Natural killer cell (primary cell): ENCODE results near the gene GRM1. TPM values are rescaled to one million over a fixed set of nuclear protein-coding genes. Genes with fewer than 3 reads are reported as not detected.

Experiments
- ATAC-seq, 3 donors: fragments of 150-1000 bp in 2 of 3; fragments of 200-7000 bp in 1 of 3; cut with Tn5 transposase; 1 replicate in 1 of 3; 2 replicates in 2 of 3; pipeline ENCODE4 v1.10.0; 2021; ENCODE audit warnings: mild to moderate bottlenecking in 2 of 3, moderate library complexity in 2 of 3
- DNase-seq, 2 donors: peaks; one replicate each; pipeline versions ENCODE4 v3.0.0 to v3.0.0-alpha.2; 2013 to 2021; ENCODE audit warnings: mixed read lengths in 1 of 2
- H3K27ac ChIP-seq: one replicate; pipeline ENCODE4 v1.5.1; 2013; ENCODE audit warnings: mild to moderate bottlenecking, low read length
- H3K27me3 ChIP-seq: one replicate; pipeline ENCODE4 v1.6.1; 2013; ENCODE audit warnings: low read length; ENCODE audit not compliant: control insufficient read depth, insufficient read depth
- H3K36me3 ChIP-seq: one replicate; pipeline ENCODE4 v1.6.1; 2013; ENCODE audit warnings: low read length; ENCODE audit not compliant: control insufficient read depth, insufficient read depth
- H3K4me1 ChIP-seq: one replicate; pipeline ENCODE4 v1.6.1; 2013; ENCODE audit warnings: low read length; ENCODE audit not compliant: control insufficient read depth, insufficient read depth
- H3K4me3 ChIP-seq: one replicate; pipeline ENCODE4 v1.5.1; 2013; ENCODE audit warnings: low read length
- H3K9me3 ChIP-seq: one replicate; pipeline ENCODE4 v1.6.1; 2013; ENCODE audit warnings: low read length; ENCODE audit not compliant: control insufficient read depth, insufficient read depth
- H3K27ac Mint-ChIP-seq, 2 donors: one replicate each; pipeline ENCODE4 v1.8.0; 2022; ENCODE audit warnings: mild to moderate bottlenecking in 2 of 2, mixed read lengths in 2 of 2, moderate library complexity in 1 of 2
- H3K27me3 Mint-ChIP-seq, 2 donors: one replicate each; pipeline ENCODE4 v1.8.0; 2022; ENCODE audit warnings: low read depth in 2 of 2, mixed read lengths in 2 of 2
- H3K36me3 Mint-ChIP-seq: one replicate; pipeline ENCODE4 v1.8.0; 2022; ENCODE audit warnings: mixed read lengths
- H3K4me1 Mint-ChIP-seq, 2 donors: one replicate each; pipeline ENCODE4 v1.8.0; 2022; ENCODE audit warnings: mixed read lengths in 2 of 2
- H3K4me3 Mint-ChIP-seq: one replicate; pipeline ENCODE4 v1.8.0; 2022; ENCODE audit warnings: mild to moderate bottlenecking, moderate library complexity, mixed read lengths
- H3K9me3 Mint-ChIP-seq, 2 donors: one replicate each; pipeline ENCODE4 v1.8.0; 2022; ENCODE audit warnings: mixed read lengths in 2 of 2
- WGBS: methylation state at CpG from one replicate; pipeline ENCODE4 v1.1.7; 2013; ENCODE audit warnings: missing lambda C conversion rate; ENCODE audit not compliant: insufficient coverage; 5-methylcytosine and 5-hydroxymethylcytosine counted together
- intact Hi-C: fragments of 100-400 bp; cut with micrococcal nuclease; formaldehyde crosslinking; loops from one replicate; pipeline ENCODE4 v1.14.2; 2022
- total RNA-seq, 4 donors: library from RNA; stranded (reverse); fragments of 120-200 nt in 1 of 4; gene quantifications; one replicate each; pipeline versions ENCODE4 v1.2.3 to v1.2.4, GENCODE V29; 2013 to 2022
- TF ChIP-seq, protein P1 (sequence below): fragments of 200-600 bp; IDR thresholded peaks from one replicate; pipeline ENCODE4 v1.8.0; 2022; ENCODE audit warnings: antibody characterized with exemption

Gene GRM1
- total RNA-seq, 3 donors from 2014 or later (not counting 1 experiment from before 2014, with no cell fraction given) = not detected

DNA sequence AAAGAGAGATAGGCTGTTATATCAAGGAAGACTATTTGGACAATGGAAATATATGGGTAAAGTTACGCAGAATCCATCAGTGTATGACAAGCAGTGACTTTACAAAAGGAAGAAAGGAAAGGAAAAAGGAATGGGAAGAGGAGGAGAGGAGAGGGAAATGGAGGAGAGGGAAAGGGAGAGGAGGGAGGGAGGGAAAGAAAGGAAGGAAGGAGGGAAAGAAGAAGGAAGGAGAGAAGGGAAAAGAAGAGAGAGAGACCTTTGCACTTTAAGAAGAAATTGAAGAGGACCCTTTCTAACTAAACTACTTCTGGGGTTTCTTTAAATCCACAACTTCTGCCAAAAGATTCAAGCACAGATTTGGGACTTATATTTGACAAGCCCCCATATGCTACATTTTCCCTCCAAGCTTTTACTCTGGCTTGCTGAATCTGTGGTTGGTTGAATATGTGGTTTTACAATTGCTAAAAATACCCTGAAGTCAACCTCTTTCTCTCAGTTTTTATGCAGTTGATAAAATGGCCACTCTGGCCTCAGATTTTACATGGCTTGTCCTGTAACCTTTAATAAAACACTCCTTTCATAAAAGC is 394.0 kb downstream of the GRM1 start:
- TF ChIP-seq, protein P1, sequence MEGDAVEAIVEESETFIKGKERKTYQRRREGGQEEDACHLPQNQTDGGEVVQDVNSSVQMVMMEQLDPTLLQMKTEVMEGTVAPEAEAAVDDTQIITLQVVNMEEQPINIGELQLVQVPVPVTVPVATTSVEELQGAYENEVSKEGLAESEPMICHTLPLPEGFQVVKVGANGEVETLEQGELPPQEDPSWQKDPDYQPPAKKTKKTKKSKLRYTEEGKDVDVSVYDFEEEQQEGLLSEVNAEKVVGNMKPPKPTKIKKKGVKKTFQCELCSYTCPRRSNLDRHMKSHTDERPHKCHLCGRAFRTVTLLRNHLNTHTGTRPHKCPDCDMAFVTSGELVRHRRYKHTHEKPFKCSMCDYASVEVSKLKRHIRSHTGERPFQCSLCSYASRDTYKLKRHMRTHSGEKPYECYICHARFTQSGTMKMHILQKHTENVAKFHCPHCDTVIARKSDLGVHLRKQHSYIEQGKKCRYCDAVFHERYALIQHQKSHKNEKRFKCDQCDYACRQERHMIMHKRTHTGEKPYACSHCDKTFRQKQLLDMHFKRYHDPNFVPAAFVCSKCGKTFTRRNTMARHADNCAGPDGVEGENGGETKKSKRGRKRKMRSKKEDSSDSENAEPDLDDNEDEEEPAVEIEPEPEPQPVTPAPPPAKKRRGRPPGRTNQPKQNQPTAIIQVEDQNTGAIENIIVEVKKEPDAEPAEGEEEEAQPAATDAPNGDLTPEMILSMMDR = no peak
- H3K4me1 ChIP-seq = peaks cover 10% of the 10 kb centered on the region
- no peaks in the 10 kb centered on the region for H3K36me3 ChIP-seq
- no peaks in the 10 kb centered on the region for H3K27me3 Mint-ChIP-seq
- WGBS = 93% methylated on average over 1 of the region's 1 CpG
- DNase-seq (no peak), ATAC-seq (no peak)
- H3K9me3 Mint-ChIP-seq = peaks cover 4 to 8% of the 10 kb centered on the region in 2 donors
- H3K27ac Mint-ChIP-seq = no peak overlapping the region
- no peak overlapping the region for H3K4me3 Mint-ChIP-seq
- H3K4me1 Mint-ChIP-seq = peaks cover 9 to 11% of the 10 kb centered on the region in 2 donors
- no peak overlapping the region for H3K4me3 ChIP-seq
- no peaks in the 10 kb centered on the region for H3K9me3 ChIP-seq
- H3K27me3 ChIP-seq = no peaks in the 10 kb centered on the region
- H3K27ac ChIP-seq = no peak overlapping the region
- intact Hi-C loops = no loop called here
- no peaks in the 10 kb centered on the region for H3K36me3 Mint-ChIP-seq

DNA sequence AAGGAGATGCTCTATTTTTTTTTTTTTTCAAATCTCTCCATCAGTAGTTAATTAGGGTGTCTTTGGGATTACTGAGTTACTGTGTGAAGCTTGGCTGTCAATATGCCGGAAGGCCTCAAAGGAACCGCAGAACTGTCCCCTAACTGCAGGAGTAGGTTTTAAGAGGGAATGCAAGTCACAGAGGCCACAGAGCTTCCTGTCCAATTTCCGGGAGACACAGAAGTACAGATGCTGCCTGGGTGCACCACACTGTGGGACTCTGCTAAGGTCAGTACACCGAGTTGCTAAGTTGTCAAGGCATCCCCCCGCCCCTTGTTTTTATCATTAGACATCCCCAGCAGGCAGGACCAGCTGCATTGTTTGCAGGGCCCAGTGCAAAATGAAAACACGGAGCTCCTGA is 394.6 kb downstream of the GRM1 start:
- no peaks in the 10 kb centered on the region for H3K36me3 Mint-ChIP-seq
- DNase-seq = no peak
- TF ChIP-seq, protein P1 = no peak
- no peak overlapping the region for H3K4me3 Mint-ChIP-seq
- peaks cover 9 to 11% of the 10 kb centered on the region in 2 donors for H3K4me1 Mint-ChIP-seq
- intact Hi-C loops = no loop called here
- Histone ChIP-seq H3K27me3 (no peaks in the 10 kb centered on the region), H3K36me3 (no peaks in the 10 kb centered on the region), H3K9me3 (no peaks in the 10 kb centered on the region), H3K4me3 (no peak overlapping the region), H3K4me1 (peaks cover 10% of the 10 kb centered on the region), H3K27ac (no peak overlapping the region)
- no peaks in the 10 kb centered on the region for H3K27me3 Mint-ChIP-seq
- WGBS = 54% methylated on average over 6 of the region's 6 CpGs
- peaks cover 4 to 8% of the 10 kb centered on the region in 2 donors for H3K9me3 Mint-ChIP-seq
- no peak overlapping the region for H3K27ac Mint-ChIP-seq
- ATAC-seq = no peak

DNA sequence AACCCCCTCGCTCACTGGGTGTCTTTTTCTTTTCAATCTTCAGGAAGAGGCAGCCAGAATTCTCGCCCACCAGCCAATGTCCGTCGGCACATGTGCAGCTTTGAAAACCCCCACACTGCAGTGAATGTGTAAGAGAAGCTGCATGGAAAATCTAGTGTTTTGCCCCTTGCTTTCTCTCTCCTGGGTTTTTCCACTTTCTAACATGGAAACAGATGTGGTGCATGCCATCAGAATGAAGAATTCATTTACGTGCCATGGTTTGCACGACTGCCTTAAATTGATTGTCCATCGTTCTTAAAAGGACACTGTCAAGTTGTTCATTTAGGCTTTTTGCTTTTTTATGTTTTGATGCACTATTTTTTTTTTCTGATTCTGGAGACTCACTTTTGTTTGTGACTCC is 397.7 kb downstream of the GRM1 start:
- Mint-ChIP-seq H3K36me3 (no peaks in the 10 kb centered on the region), H3K27ac (no peak overlapping the region), H3K4me3 (no peak overlapping the region), H3K4me1 (peaks cover 9 to 11% of the 10 kb centered on the region in 2 donors), H3K27me3 (no peaks in the 10 kb centered on the region), H3K9me3 (peaks cover 2 to 4% of the 10 kb centered on the region in 2 donors)
- Histone ChIP-seq H3K4me1 (peaks cover 10% of the 10 kb centered on the region), H3K9me3 (no peaks in the 10 kb centered on the region), H3K4me3 (no peak overlapping the region), H3K27ac (no peak overlapping the region), H3K36me3 (no peaks in the 10 kb centered on the region), H3K27me3 (no peaks in the 10 kb centered on the region)
- ATAC-seq (no peak), DNase-seq (no peak)
- whole genome bisulfite sequencing = 89% methylated on average over 7 of the region's 7 CpGs
- intact Hi-C loops = no loop called here
- TF ChIP-seq, protein P1 = no peak

- TF ChIP-seq, protein P1 = no peak
- Mint-ChIP-seq H3K9me3 (peaks cover 2 to 4% of the 10 kb centered on the region in 2 donors), H3K36me3 (no peaks in the 10 kb centered on the region), H3K4me3 (no peak overlapping the region), H3K27me3 (no peaks in the 10 kb centered on the region), H3K4me1 (no peaks in the 10 kb centered on the region), H3K27ac (no peak overlapping the region)
- Histone ChIP-seq H3K4me3 (no peak overlapping the region), H3K36me3 (no peaks in the 10 kb centered on the region), H3K27me3 (no peaks in the 10 kb centered on the region), H3K9me3 (no peaks in the 10 kb centered on the region), H3K4me1 (peaks cover 10% of the 10 kb centered on the region), H3K27ac (no peak overlapping the region)
- no peak for ATAC-seq
- no peak for DNase-seq
- 100% methylated on average over 4 of the region's 4 CpGs for WGBS
- intact Hi-C loops = no loop called here
Measured at GRCh38 chr6:146429831-146430230, 401.0 kb downstream of the GRM1 start.
